Karpas-422 (cell line): ENCODE data around the gene LRP1B. TPM values are rescaled to one million over a fixed set of nuclear protein-coding genes. Genes with fewer than 3 reads are reported as not detected.

ENCODE experiments used
- DNase-seq: peaks from one replicate; pipeline ENCODE4 v3.0.0-alpha.2; 2015
- H2AFZ ChIP-seq: fragments of 200-600 bp; sonication (generic); 2 replicates; pipeline ENCODE4 v1.6.1; 2014; ENCODE audit warnings: antibody characterized with exemption, low read length, mixed read lengths
- H3K27ac ChIP-seq: fragments of 200-600 bp; sonication (generic); 2 replicates; pipeline ENCODE4 v1.5.1; 2014; ENCODE audit warnings: mild to moderate bottlenecking, low read length, moderate library complexity
- H3K27me3 ChIP-seq: fragments of 200-600 bp; sonication (generic); 2 replicates; pipeline ENCODE4 v1.6.1; 2014; ENCODE audit warnings: low read length, mixed read lengths
- H3K36me3 ChIP-seq: fragments of 200-600 bp; sonication (generic); 2 replicates; pipeline ENCODE4 v1.6.1; 2014; ENCODE audit warnings: low read length, mixed read lengths; ENCODE audit not compliant: insufficient read depth
- H3K4me1 ChIP-seq: fragments of 200-600 bp; sonication (generic); 2 replicates; pipeline ENCODE4 v1.6.1; 2014; ENCODE audit warnings: mild to moderate bottlenecking, low read length, mixed read lengths
- H3K4me2 ChIP-seq: fragments of 200-600 bp; sonication (generic); 2 replicates; pipeline ENCODE4 v1.6.1; 2014; ENCODE audit warnings: low read length, low read depth, mild to moderate bottlenecking; ENCODE audit not compliant: poor library complexity, severe bottlenecking
- H3K4me3 ChIP-seq: fragments of 200-600 bp; sonication (generic); 2 replicates; pipeline ENCODE4 v1.5.1; 2014; ENCODE audit warnings: mild to moderate bottlenecking, antibody characterized with exemption, low read length, mixed read lengths
- H3K79me2 ChIP-seq: fragments of 200-600 bp; sonication (generic); 2 replicates; pipeline ENCODE4 v1.6.1; 2014; ENCODE audit warnings: mild to moderate bottlenecking, low read length, mixed read lengths
- H3K9ac ChIP-seq: fragments of 200-600 bp; sonication (generic); 2 replicates; pipeline ENCODE4 v1.6.0; 2014; ENCODE audit warnings: low read length
- H3K9me2 ChIP-seq: fragments of 200-600 bp; sonication (generic), shearing (Covaris generic); replicated peaks from 2 replicates; pipeline ENCODE4 v1.6.0; 2014; ENCODE audit warnings: mild to moderate bottlenecking, low read length, moderate library complexity; ENCODE audit not compliant: insufficient read depth
- H3K9me3 ChIP-seq: fragments of 300-700, 200-600 bp; sonication (generic); 2 replicates; pipeline ENCODE4 v1.6.1; 2014; ENCODE audit warnings: low read length, mixed read lengths
- H4K20me1 ChIP-seq: fragments of 200-600 bp; sonication (generic); 2 replicates; pipeline ENCODE4 v1.6.1; 2014; ENCODE audit warnings: mild to moderate bottlenecking, antibody characterized with exemption, low read length, low read depth; ENCODE audit not compliant: insufficient read depth
- total RNA-seq: library from RNA; depleted of rRNA; stranded (reverse); fragments of >200 nt; shearing (Covaris generic); gene quantifications from 2 replicates; pipeline ENCODE4 v1.2.3, GENCODE V29; 2014; ENCODE audit warnings: low replicate concordance

Gene LRP1B
- total RNA-seq, 1 experiment from 2014 or later: not detected

DNA sequence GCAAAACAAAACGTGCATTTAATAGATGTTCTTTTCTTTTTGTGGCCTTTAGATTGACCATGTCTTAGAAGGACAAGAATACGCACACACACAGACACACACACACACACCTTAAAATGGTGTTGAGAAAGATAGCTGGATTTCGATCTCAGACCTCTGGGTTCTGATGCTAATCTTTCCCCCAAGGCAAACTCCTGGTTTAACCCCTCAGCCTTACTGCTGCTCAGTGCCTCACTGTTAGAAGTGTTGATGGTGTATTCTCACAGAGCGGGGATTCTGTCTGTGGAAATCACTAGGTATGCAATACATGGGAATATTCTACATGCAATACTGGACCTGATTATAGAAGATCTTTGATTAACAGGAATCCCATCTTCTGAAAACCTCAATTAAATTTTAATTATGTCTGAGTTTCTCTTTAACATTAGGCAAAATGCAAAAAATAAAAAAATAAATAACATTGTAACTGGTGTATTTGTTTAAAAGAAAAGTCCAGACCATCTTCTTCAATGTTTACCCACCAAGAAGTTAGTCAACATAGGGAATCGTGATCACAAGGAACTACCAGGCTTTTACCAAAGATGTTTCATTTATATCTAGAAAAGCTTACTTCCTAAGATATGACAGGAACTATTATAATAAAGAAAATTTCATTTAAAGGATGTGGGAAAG lies 613.5 kb downstream of the LRP1B start:
- Histone ChIP-seq H2AFZ (no peak overlapping the region), H3K9ac (no peak overlapping the region), H3K27ac (no peak overlapping the region), H3K36me3 (no peaks in the 10 kb centered on the region), H3K4me3 (no peak overlapping the region), H3K9me3 (peaks cover 18% of the 10 kb centered on the region), H3K4me1 (no peaks in the 10 kb centered on the region), H4K20me1 (no peaks in the 10 kb centered on the region), H3K4me2 (no peak overlapping the region), H3K79me2 (no peaks in the 10 kb centered on the region), H3K27me3 (no peaks in the 10 kb centered on the region), H3K9me2 (no peaks in the 10 kb centered on the region; the same call in 1 of the 2 replicates)
- no peak for DNase-seq

DNA sequence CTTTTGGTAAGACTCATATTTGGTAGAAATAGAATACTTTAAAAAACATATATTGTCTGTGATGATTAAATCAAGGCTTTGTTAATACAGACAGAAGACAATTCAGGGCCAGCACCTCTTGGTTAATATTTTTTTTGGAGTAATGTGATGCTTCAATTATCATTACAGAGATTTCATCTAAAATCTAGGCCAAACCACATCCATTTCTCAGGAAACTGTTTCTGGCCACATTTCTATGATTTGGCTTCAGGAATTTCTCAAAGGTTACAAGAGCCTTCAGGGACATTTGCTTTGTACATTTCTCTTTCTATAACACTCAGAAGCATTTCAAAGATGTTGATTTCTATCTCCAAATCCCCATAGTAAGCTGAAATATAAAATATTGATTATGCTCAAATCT lies 614.9 kb downstream of the LRP1B start:
- DNase-seq: no peak
- H3K27me3 ChIP-seq: no peaks in the 10 kb centered on the region
- H4K20me1 ChIP-seq: no peaks in the 10 kb centered on the region
- peaks cover 17% of the 10 kb centered on the region for H3K9me3 ChIP-seq
- H3K4me1 ChIP-seq: no peaks in the 10 kb centered on the region
- H3K4me3 ChIP-seq: no peak overlapping the region
- H3K36me3 ChIP-seq: no peaks in the 10 kb centered on the region
- H3K9me2 ChIP-seq: no peaks in the 10 kb centered on the region; the same call in 1 of the 2 replicates
- H3K27ac ChIP-seq: no peak overlapping the region
- no peaks in the 10 kb centered on the region for H3K79me2 ChIP-seq
- no peak overlapping the region for H3K9ac ChIP-seq
- no peak overlapping the region for H2AFZ ChIP-seq
- H3K4me2 ChIP-seq: no peak overlapping the region

DNA sequence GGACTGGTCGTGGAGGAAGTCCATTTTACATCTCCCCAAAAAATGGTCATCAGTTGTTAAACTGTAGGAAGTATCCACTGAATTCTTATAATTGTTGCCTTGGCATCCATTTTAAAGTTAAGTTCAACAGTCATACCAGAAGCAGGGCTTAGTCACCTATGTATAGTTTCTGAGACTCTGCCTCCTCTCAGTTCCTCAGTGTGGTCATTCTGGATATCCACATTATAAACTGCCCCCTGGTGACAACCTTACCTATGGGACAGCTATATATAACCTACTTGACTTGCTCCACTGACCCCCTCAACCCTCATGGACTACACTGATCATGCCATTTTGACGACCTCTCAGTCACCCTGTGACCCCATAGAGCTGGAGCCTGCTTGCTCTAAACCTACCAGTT lies 617.0 kb downstream of the LRP1B start:
- Histone ChIP-seq H3K9ac (no peak overlapping the region), H4K20me1 (no peaks in the 10 kb centered on the region), H3K36me3 (no peaks in the 10 kb centered on the region), H3K27ac (no peak overlapping the region), H3K9me3 (peaks cover 17% of the 10 kb centered on the region), H3K4me2 (no peak overlapping the region), H2AFZ (no peak overlapping the region), H3K4me1 (no peaks in the 10 kb centered on the region), H3K27me3 (no peaks in the 10 kb centered on the region), H3K9me2 (no peaks in the 10 kb centered on the region), H3K4me3 (no peak overlapping the region), H3K79me2 (no peaks in the 10 kb centered on the region)
- no peak for DNase-seq

DNA sequence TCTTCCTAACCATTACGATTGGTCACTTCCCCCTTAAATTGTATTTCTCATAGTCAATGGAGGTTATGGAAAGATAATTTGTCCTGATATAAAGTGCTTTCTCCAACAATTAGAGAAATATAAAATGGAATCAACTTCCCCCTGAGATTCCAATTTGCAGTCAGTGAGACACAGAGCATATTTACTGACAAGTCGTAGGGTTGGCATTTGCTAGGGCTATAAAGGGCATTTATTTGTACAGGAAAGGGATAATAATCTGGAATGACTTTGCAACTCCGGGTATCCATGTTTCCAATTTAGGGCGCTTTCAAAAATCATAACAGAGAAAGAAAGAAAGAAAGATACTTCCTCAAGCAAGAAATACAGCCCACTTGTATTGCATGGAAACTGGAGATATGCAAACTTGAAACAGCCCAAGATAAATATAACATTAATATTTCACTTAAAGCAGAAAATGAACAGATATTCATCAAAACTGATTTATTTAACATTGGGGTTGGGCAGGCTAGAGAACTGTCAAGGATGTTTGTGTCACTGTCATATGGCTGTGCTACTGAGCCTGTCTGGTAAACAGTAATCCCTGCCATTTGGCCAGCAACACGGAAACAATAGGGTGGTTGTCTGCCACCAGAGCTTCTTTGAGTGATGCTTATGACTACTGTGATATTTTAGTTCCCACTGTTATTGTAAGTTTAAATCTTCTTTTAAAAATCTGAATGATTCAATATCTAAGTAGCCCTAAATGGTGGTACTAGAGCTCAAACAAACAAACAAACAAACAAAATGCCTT lies 621.8 kb downstream of the LRP1B start:
- Histone ChIP-seq H2AFZ (no peak overlapping the region), H3K36me3 (no peaks in the 10 kb centered on the region), H3K9me2 (no peaks in the 10 kb centered on the region), H3K4me1 (no peaks in the 10 kb centered on the region), H3K4me2 (no peak overlapping the region), H3K4me3 (no peak overlapping the region), H3K9me3 (peaks cover 10% of the 10 kb centered on the region), H3K27ac (no peak overlapping the region), H3K27me3 (no peaks in the 10 kb centered on the region), H4K20me1 (no peaks in the 10 kb centered on the region), H3K79me2 (no peaks in the 10 kb centered on the region), H3K9ac (no peak overlapping the region)
- no peak for DNase-seq

DNA sequence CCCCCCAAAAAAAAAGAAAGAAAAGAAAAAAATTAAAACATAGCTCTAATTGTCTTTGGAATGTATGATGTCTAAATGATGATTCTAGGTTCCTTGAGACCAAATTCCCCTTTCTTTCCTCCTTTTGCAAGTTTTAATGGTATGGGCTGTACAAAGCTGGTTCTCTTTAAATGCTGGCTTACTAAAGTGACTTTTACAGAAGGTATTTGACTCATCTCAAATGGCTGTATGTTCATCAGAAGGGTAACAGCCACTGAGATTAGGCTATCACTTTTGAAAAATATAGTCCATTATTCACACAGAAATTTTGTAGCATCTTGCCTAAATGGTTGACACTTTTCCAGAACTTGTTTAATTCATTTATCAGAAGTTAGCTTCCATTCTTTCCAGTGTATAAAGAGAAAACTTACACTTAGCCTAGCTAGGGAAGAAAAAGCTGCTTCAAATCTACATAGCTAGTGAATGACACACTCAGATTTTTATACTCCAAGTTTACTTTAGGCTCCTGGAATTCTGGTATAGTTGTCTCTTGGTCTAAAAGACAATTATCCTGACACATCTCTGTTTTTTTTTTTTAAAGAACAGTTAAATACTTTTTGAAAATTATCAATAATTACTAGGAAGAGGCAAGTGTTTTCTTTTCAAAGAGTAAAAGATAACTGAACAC lies 622.6 kb downstream of the LRP1B start:
- Histone ChIP-seq H3K4me2 (no peak overlapping the region), H3K9me2 (no peaks in the 10 kb centered on the region), H3K27me3 (no peaks in the 10 kb centered on the region), H3K9me3 (peaks cover 7% of the 10 kb centered on the region), H4K20me1 (no peaks in the 10 kb centered on the region), H3K4me1 (no peaks in the 10 kb centered on the region), H3K79me2 (no peaks in the 10 kb centered on the region), H3K27ac (no peak overlapping the region), H3K9ac (no peak overlapping the region), H2AFZ (no peak overlapping the region), H3K36me3 (no peaks in the 10 kb centered on the region), H3K4me3 (no peak overlapping the region)
- DNase-seq: no peak

DNA sequence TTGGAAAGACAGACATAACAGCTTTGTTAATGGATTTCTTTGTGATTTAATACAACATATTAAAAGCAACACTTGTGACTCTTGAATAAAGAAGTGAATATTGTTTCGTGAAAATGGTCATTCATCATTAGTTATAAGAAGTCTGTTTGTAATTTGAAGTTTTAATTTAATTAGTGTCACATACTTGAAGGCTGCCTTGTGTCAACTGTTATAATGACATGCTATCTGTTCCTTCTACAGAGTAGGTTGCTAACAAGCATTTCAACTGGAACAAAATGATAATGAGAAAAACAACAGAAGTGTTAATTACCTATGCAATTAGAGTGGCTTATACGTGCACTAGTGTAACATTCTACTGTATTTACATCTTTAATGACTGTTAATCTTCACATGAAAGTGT lies 624.7 kb downstream of the LRP1B start:
- H3K27me3 ChIP-seq: no peaks in the 10 kb centered on the region

DNA sequence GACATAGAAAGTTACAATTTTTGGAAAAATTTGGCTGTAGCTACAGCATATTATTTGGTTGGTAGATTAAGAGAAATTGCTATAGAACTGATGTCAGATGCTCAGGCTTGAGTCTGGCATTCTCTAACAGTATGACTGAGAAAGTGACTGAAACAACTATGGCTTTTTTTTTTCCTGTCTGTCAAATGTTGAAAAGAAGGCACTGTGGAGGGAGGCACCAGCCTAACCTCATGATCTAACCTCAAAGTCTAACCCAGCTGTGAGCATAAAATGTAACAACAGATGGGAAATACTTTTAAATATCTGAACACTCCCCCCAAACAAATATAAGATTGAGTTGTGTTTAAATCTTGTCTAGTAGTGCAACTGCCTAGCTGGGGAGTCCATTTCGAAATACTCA lies 629.1 kb downstream of the LRP1B start:
- H3K9ac ChIP-seq: no peak overlapping the region
- H3K9me2 ChIP-seq: no peaks in the 10 kb centered on the region
- H3K4me3 ChIP-seq: no peak overlapping the region

More for the DNA sequence above, 624.7 kb downstream of the LRP1B start:
- Histone ChIP-seq H2AFZ (no peak overlapping the region), H3K36me3 (no peaks in the 10 kb centered on the region), H3K9me2 (no peaks in the 10 kb centered on the region), H3K9me3 (no peaks in the 10 kb centered on the region; the same call in none of the 2 replicates), H3K79me2 (no peaks in the 10 kb centered on the region), H3K4me1 (no peaks in the 10 kb centered on the region), H3K4me3 (no peak overlapping the region), H3K27ac (no peak overlapping the region), H3K9ac (no peak overlapping the region), H4K20me1 (no peaks in the 10 kb centered on the region), H3K4me2 (no peak overlapping the region)
- no peak for DNase-seq

DNA sequence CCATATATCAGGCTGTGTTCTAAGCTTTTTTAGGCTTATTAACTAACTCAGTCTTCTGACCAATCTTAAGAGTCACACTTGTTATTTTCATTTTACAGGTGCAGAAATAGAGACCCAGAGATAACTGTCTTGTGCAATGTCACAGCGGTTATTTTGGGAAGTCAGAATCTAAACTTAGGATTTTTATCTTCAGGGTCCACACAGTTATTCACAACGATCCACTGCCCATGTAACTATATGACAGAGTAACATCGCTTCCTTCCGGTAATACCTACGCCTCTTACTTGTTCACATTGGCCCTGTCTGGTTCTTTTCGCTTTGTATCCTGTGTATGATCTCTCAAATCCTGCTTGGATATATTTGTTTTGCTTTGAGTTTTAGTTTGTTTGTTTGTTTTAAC lies 631.7 kb downstream of the LRP1B start:
- H3K9me3 ChIP-seq: peaks cover 2% of the 10 kb centered on the region
- no peaks in the 10 kb centered on the region for H4K20me1 ChIP-seq
- H2AFZ ChIP-seq: no peak overlapping the region
- H3K36me3 ChIP-seq: no peaks in the 10 kb centered on the region
- no peaks in the 10 kb centered on the region for H3K27me3 ChIP-seq
- H3K4me3 ChIP-seq: no peak overlapping the region
- no peak for DNase-seq
- H3K9me2 ChIP-seq: no peaks in the 10 kb centered on the region
- no peaks in the 10 kb centered on the region for H3K79me2 ChIP-seq
- no peak overlapping the region for H3K27ac ChIP-seq
- no peaks in the 10 kb centered on the region for H3K4me1 ChIP-seq
- H3K4me2 ChIP-seq: no peak overlapping the region
- no peak overlapping the region for H3K9ac ChIP-seq

More for the DNA sequence above, 629.1 kb downstream of the LRP1B start:
- Histone ChIP-seq H3K27ac (no peak overlapping the region), H3K4me1 (no peaks in the 10 kb centered on the region), H3K36me3 (no peaks in the 10 kb centered on the region), H3K27me3 (no peaks in the 10 kb centered on the region), H3K4me2 (no peak overlapping the region), H4K20me1 (no peaks in the 10 kb centered on the region), H3K79me2 (no peaks in the 10 kb centered on the region), H3K9me3 (no peaks in the 10 kb centered on the region; the same call in none of the 2 replicates), H2AFZ (no peak overlapping the region)
- DNase-seq: no peak
